ENCODE results near the gene AMH.

AMH gene

GRCh38 chr19:2219726-2220125 is 29.4 kb upstream of the AMH start:
- DNase-seq, result no peak

DNA sequence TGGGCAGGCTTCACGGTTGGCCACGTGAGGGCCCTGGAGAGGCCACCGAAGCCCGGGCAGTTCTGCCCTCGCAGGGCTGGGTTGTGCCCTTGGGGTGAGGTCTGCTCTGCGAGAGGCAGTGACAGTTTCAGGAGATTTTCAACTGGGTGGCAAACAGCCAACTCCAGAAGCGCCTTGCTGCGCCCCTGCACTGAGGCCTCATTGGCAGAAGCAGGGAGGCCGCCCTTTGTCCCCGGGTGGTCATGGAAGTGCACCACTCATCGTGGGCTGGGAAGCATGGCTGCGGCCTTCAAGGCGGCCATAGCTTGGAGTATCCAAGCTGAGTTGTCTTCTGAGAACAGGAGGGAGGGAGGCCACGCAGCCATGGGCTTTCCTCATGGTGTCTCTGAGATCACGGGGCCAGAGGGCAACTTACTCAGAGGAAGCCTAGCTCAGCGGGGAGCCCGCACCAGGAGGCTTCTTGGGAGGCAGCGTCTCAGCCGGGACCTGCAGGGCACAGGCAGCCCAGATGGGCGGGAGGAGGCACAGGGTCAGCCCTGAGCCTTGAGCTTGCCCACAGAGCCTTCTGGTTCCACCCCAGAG is 27.8 kb upstream of the AMH start:
- DNase-seq, result no peak

- DNase-seq, result no peak
Measured at GRCh38 chr19:2221918-2222317, 27.2 kb upstream of the AMH start.

DNA sequence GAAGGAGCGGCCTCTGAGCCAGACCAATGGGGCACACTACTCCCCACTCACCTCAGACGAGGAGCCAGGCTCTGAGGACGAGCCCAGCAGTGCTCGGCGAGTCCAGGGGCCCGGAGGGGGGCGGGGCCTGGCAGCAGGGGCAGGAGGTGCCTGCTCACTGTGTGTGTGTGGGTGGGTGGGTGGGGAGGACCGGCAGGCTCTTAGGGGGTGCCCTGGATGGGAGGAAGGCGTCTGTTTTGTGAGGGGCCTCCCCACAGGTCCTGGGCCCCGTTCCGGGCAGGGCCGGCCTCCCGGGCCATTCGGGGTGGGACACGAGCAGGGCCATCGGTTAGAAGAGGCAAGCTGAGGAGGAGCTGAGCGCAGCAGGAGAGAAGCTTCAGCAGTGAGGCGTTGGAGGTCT is 25.7 kb upstream of the AMH start:
- no peak for DNase-seq

- no peak for DNase-seq
Measured at GRCh38 chr19:2223959-2224358, 25.2 kb upstream of the AMH start.

GRCh38 chr19:2224754-2225349 is 24.3 kb upstream of the AMH start:
- DNase-seq, result no peak

DNA sequence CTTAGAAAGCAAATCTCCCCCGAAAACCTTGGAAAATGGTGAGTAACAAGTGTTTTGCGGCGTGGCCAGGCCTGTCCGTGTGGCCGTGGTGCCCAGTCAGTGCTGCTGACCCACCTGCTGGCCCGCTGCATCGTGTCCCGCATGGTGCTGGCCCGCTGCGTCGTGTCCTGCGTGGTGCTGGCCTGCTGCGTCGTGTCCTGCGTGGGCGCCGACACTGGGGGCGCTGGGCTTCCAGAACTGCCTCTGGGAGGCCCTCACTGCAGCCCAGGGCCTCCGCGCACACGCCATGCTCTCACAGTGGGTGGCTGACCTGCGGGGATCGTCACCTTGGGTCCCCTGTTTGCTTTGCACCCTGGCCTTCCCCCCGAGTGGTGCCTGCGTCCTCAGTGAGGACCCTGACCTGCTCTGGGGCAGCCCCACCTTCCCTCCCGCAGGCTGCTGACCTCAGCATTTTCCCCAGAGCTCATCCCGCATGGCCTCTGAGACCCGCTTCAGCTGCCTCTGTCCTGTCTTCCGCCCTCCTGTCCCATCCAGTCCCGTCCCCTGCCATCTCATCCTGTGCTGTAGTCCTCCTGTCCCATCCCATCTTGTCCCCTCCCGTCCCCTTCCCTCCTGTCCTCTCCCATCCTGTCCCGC is 23.6 kb upstream of the AMH start:
- no peak for DNase-seq

DNA sequence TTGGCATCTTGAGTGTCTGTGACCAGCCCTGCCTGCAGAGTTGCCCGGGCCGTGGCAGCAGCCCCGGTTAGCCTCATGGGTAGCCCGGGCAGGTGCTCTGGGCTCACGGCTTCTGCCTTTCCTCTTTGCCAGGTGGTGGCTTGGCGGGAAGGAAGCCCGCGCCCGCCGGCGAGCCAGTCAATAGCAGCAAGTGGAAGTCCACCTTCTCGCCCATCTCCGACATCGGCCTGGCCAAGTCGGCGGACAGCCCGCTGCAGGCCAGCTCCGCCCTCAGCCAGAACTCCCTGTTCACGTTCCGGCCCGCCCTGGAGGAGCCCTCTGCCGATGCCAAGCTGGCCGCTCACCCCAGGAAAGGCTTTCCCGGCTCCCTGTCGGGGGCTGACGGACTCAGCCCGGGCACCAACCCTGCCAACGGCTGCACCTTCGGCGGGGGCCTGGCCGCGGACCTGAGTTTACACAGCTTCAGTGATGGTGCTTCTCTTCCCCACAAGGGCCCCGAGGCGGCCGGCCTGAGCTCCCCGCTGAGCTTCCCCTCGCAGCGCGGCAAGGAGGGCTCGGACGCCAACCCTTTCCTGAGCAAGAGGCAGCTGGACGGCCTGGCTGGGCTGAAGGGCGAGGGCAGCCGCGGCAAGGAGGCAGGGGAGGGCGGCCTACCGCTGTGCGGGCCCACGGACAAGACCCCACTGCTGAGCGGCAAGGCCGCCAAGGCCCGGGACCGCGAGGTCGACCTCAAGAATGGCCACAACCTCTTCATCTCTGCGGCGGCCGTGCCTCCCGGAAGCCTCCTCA is 22.9 kb upstream of the AMH start:
- DNase-seq, result no peak

DNA sequence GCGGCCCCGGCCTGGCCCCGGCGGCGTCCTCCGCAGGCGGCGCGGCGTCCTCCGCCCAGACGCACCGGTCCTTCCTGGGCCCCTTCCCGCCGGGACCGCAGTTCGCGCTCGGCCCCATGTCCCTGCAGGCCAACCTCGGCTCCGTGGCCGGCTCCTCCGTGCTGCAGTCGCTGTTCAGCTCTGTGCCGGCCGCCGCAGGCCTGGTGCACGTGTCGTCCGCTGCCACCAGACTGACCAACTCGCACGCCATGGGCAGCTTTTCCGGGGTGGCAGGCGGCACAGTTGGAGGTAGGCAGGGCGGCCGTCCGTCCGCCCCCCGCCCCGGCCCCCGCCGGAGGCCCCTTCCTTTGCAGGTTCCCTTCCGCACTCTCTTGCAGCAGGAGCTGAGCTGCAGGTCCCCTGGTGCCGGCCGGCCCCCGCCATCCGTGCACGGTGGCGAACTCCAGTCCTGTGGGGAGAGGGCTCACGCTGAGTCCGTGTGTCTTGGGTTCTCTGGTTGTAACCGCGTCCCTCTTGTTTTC is 22.2 kb upstream of the AMH start:
- no peak for DNase-seq

DNA sequence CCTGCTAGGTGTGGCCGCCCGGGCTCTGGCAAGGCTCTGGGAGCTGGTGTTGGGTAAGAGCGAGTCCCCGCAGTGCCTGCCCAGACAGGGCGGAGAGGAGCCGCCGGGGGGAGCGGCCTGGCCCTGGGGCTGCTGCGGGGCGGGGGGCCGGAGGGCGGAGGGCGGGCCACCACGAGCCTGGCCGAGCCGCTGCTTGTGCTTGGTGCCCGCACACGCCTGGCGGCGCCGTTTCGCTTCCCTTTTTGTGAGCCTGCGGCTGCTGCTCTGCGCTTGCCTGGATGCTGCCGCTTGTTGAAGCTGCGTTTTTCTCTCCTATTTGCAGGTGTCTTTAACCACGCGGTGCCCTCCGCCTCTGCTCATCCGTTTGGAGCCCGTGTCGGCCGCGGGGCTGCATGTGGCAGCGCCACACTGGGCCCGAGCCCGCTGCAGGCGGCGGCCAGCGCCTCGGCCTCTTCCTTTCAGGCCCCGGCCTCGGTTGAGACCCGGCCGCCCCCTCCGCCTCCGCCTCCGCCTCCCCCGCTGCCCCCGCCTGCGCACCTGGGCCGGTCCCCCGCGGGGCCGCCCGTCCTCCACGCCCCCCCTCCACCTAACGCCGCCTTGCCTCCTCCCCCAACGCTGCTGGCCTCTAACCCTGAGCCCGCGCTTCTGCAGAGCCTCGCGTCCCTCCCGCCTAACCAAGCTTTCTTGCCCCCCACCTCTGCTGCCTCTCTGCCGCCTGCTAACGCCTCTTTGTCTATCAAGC is 21.5 kb upstream of the AMH start:
- DNase-seq, result peak in 5 of 58 donors; percentile 8 to 26 (median 12)

- no peak for DNase-seq
Measured at GRCh38 chr19:2228157-2229030, 20.7 kb upstream of the AMH start.

- DNase-seq, result no peak
Measured at GRCh38 chr19:2229103-2230032, 19.8 kb upstream of the AMH start.

DNA sequence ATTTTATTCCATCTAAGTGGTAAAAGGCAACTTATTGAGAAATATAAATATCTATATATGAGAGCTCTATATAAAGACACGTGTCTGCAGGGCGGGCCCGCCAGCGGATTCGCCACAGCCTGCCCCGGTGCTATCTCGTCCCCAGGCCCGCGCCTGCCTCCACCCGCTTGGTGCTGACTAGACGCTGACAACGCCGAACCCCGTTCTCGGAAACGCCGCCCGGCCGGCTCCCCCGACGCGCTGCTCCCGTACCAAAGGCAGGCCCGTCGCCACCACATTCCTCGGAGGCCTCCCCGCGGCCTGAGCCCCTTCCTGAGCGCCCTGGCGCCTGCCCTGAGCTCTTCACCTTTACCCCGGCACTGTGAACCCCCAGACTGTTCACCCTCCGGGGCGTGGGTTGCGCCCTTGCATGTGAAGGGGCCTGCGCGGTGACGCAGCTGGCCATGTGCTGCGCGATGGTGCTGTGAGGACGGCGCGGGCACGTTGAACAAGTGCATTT is 19.0 kb upstream of the AMH start:
- DNase-seq, result no peak

GRCh38 chr19:2230807-2231533 is 18.2 kb upstream of the AMH start:
- no peak for DNase-seq

DNA sequence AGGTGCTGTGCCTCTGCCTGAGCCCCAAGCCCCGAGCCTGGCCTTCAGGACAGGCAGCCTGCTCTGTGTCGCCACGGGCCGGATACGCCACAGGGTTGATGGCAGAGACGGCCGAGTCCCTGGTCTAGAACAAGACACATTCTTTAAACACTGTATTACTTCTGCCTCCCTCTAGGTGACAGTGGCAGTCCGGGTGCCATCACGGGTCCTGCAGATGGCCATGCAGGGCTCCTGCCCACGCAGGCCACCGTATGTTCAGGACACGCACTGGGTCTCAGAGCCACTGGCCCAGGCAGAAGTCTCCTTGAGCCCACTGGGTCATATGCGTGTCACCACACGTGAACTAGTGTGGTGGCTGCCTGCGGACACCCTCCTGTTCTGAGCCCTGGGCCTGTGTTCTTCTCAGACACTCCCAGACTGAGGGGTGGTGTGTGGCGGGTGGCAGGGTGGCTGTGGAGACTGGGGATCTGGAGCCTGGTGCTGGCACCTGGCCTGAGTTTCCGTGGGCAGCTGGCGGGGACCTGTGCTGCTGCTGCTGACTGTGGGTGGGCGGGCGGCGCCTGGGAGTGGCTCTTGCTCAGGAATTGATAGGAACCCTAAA is 17.4 kb upstream of the AMH start:
- DNase-seq, result peak in 13 of 58 donors; percentile 3 to 40 (median 25)

DNA sequence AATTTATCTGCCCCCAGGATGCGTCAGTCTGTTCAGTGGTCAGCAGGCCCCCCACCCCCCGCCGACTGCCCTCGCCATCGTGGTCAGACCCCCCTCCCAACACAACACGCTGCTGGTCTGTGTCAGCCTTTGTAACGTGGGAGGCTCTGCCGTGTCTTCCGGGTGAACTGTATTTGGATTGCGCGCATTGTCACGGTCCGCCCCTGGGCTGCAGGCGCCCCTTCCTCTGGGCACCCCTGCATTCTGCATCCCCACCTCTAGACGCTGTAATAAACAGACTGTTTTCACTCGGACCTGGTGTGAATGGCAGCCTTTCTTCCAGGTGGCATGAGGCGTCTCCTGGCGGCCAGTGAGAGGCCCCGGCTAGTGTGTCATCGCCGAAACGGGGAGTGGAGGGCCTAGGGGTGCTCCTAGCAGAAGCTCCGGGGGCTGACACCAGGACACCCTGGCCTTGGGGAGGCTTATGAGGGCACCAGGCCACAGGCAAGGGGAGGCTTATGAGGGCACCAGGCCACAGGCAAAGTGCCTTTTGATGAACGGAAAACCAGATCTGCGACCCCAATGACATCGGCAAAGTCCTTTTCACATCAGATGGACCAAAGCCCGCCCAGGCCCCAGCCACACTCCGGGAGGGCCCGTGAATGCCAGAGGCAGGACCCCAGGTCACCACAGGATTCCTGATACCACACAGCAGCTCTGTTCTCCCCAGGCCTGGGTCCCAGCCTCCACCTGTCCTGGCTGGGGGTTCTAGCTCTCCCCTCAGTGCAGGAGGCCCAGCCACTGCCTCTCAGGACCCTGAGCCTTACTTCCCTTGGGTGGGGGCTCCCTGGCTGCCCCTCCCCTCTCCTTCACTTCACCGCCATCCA is 16.6 kb upstream of the AMH start:
- no peak for DNase-seq

All from anterior cingulate cortex (tissue), 58 donors.